GM12878 (cell line): Measurements from ENCODE around the gene NPFFR2. TPM values are rescaled to one million over a fixed set of nuclear protein-coding genes. Genes with fewer than 3 reads are reported as not detected.
A peak's percentile ranks its signal among the peaks of the same experiment; 100 is the strongest.

Experiments used
- ATAC-seq: fragments of 200-7000 bp; cut with Tn5 transposase; 3 replicates; pipeline ENCODE4 v1.9.1; 2020; ENCODE audit warnings: mild to moderate bottlenecking, moderate library complexity
- BruUV-seq: library from RNA; stranded (reverse); fragments of 400-500 nt; replicated peaks from 2 replicates; lab custom pipeline; 2021; lab: Mats Ljungman, UMichigan
- CTCF ChIA-PET: fragments of 300-600 bp; sonication (Branson Sonifier 250); formaldehyde crosslinking; extraction: SDS; loops from one replicate; lab custom pipeline; 2021; ENCODE audit warnings: inconsistent platforms; lab: Yijun Ruan, JAX
- POLR2A ChIA-PET: fragments of 350-600 bp; formaldehyde crosslinking; extraction: SDS; loops from one replicate; lab custom pipeline; 2021; ENCODE audit warnings: inconsistent platforms; lab: Charles Lee
- RAD21 ChIA-PET: fragments of 300-600 bp; sonication (Branson Sonifier 250); formaldehyde crosslinking; loops from one replicate; lab custom pipeline; 2023; ENCODE audit warnings: antibody characterized with exemption; ENCODE audit not compliant: unreplicated experiment; lab: Charles Lee
- SMC1A ChIA-PET: fragments of 300-600 bp; sonication (Branson Sonifier 250); formaldehyde crosslinking; loops from one replicate; lab custom pipeline; 2023; ENCODE audit not compliant: unreplicated experiment, uncharacterized antibody; lab: Charles Lee
- DNase-seq: peaks from one replicate; pipeline ENCODE4 v3.0.0-alpha.2; 2011; ENCODE audit warnings: low read depth, low spot score
- FAIRE-seq: peaks from 3 replicates; lab custom pipeline; 2011; peaks lifted over from hg19 to GRCh38; lab: Jason Lieb, UNC
- H2AFZ ChIP-seq: 2 replicates; pipeline ENCODE4 v1.6.0; 2011; ENCODE audit warnings: low read depth, low read length, control low read depth; ENCODE audit not compliant: control insufficient read depth
- H3K27ac ChIP-seq: 2 replicates; pipeline ENCODE4 v1.5.1; 2011; ENCODE audit warnings: control low read depth; ENCODE audit not compliant: control insufficient read depth, insufficient read depth
- H3K27me3 ChIP-seq, 2 experiments: replicated peaks in 1 of 2; 2 replicates each; pipeline versions ENCODE4 v1.6.0 to v1.6.1; 2011; ENCODE audit warnings: low read length in 1 of 2; ENCODE audit not compliant: control insufficient read depth in 2 of 2, insufficient read depth in 2 of 2
- H3K36me3 ChIP-seq, 2 experiments: 2 replicates each; pipeline ENCODE4 v1.5.1; 2011; ENCODE audit warnings: low read length in 1 of 2; ENCODE audit not compliant: control insufficient read depth in 2 of 2, insufficient read depth in 2 of 2
- H3K4me1 ChIP-seq: 2 replicates; pipeline ENCODE4 v1.6.1; 2011; ENCODE audit warnings: mild to moderate bottlenecking, low read length, moderate library complexity, mixed read lengths; ENCODE audit not compliant: control insufficient read depth, insufficient read depth
- H3K4me2 ChIP-seq: 2 replicates; pipeline ENCODE4 v1.6.0; 2011; ENCODE audit warnings: control low read depth; ENCODE audit not compliant: control insufficient read depth, insufficient read depth
- H3K4me3 ChIP-seq: fragments of 200-600 bp; sonication (generic); 2 replicates; pipeline ENCODE4 v1.5.1; 2016
- H3K79me2 ChIP-seq: 2 replicates; pipeline ENCODE4 v1.6.0; 2011; ENCODE audit warnings: low read length; ENCODE audit not compliant: control insufficient read depth, insufficient read depth
- H3K9ac ChIP-seq: 2 replicates; pipeline ENCODE4 v1.8.0; 2011; ENCODE audit warnings: low read length, control low read depth, mixed read lengths; ENCODE audit not compliant: control insufficient read depth, insufficient read depth
- H3K9me3 ChIP-seq: replicated peaks from 3 replicates; pipeline ENCODE4 v1.5.1; 2011; ENCODE audit warnings: mild to moderate bottlenecking, low read length; ENCODE audit not compliant: control insufficient read depth, insufficient read depth
- H4K20me1 ChIP-seq: 2 replicates; pipeline ENCODE4 v1.6.0; 2011; ENCODE audit not compliant: control insufficient read depth, insufficient read depth
- ATF3 ChIP-seq: IDR thresholded peaks from 2 replicates; pipeline ENCODE4 v1.6.1; 2011; ENCODE audit warnings: low read depth, mild to moderate bottlenecking, low read length, moderate library complexity, borderline replicate concordance; ENCODE audit errors: extremely low read depth
- GATAD2B ChIP-seq: fragments of 450-650 bp; conservative IDR thresholded peaks from 2 replicates; pipeline ENCODE4 v1.6.1; 2017; ENCODE audit warnings: low read depth, mild to moderate bottlenecking, moderate library complexity
- IKZF2 ChIP-seq, 2 experiments: fragments of 450-650 bp; IDR thresholded peaks; 2 replicates each; pipeline ENCODE4 v1.6.1; 2017; ENCODE audit warnings: mild to moderate bottlenecking in 2 of 2, moderate library complexity in 2 of 2
- JUNB ChIP-seq: IDR thresholded peaks from 2 replicates; pipeline ENCODE4 v1.6.1; 2016; ENCODE audit warnings: antibody characterized with exemption, mild to moderate bottlenecking
- LARP7 ChIP-seq: fragments of 450-650 bp; IDR thresholded peaks from 2 replicates; pipeline ENCODE4 v1.6.1; 2017; ENCODE audit warnings: mild to moderate bottlenecking
- MTA3 ChIP-seq: IDR thresholded peaks from 2 replicates; pipeline ENCODE4 v1.6.1; 2012; ENCODE audit warnings: low read length, inconsistent platforms, borderline replicate concordance
- PAX5 ChIP-seq: IDR thresholded peaks from 2 replicates; pipeline ENCODE4 v1.6.1; 2011; ENCODE audit warnings: low read depth, low read length, borderline replicate concordance
- PAX8 ChIP-seq: fragments of 450-650 bp; IDR thresholded peaks from 2 replicates; pipeline ENCODE4 v1.6.1; 2017; ENCODE audit warnings: mild to moderate bottlenecking, moderate library complexity
- POLR2AphosphoS5 ChIP-seq: IDR thresholded peaks from 2 replicates; pipeline ENCODE4 v1.6.1; 2011; ENCODE audit warnings: mild to moderate bottlenecking, low read length, inconsistent platforms
- RELB ChIP-seq: fragments of 450-650 bp; IDR thresholded peaks from 2 replicates; pipeline ENCODE4 v1.6.1; 2017; ENCODE audit warnings: low read depth, mild to moderate bottlenecking, moderate library complexity
- SUZ12 ChIP-seq: fragments of 200-600 bp; sonication (generic); IDR thresholded peaks from one replicate; pipeline ENCODE4 v1.6.1; 2018; ENCODE audit warnings: antibody characterized with exemption, mild to moderate bottlenecking; ENCODE audit not compliant: unreplicated experiment
- ZBTB11 ChIP-seq: fragments of 450-650 bp; formaldehyde crosslinking; IDR thresholded peaks from 2 replicates; pipeline ENCODE4 v1.5.0; 2022; ENCODE audit warnings: mild to moderate bottlenecking, missing genetic modification characterization
- ZNF24 ChIP-seq: fragments of 450-650 bp; IDR thresholded peaks from 2 replicates; pipeline ENCODE4 v1.6.1; 2017; ENCODE audit warnings: antibody characterized with exemption, mild to moderate bottlenecking
- ZNF592 ChIP-seq: fragments of 450-650 bp; IDR thresholded peaks from 2 replicates; pipeline ENCODE4 v1.6.1; 2017; ENCODE audit warnings: mild to moderate bottlenecking, moderate library complexity
- ZZZ3 ChIP-seq: IDR thresholded peaks from 2 replicates; pipeline ENCODE4 v1.6.1; 2011; ENCODE audit warnings: low read depth; ENCODE audit not compliant: control insufficient read depth, insufficient read length
- WGBS: methylation state at CpG from one replicate; pipeline ENCODE4 v1.1.6; 2016; ENCODE audit warnings: low lambda C conversion rate; ENCODE audit not compliant: insufficient replicate concordance, insufficient coverage; ENCODE audit errors: missing lambda C conversion rate; 5-methylcytosine and 5-hydroxymethylcytosine counted together
- in situ Hi-C: fragments of 300-500 bp; cut with MboI; formaldehyde crosslinking; loops from 9 replicates; pipeline ENCODE4 v1.14.3; 2018; ENCODE audit warnings: mixed read lengths
- intact Hi-C: fragments of 100-400 bp; cut with micrococcal nuclease; formaldehyde crosslinking; loops from one replicate; pipeline ENCODE4 v1.14.2; 2022; ENCODE audit not compliant: unreplicated experiment
- polyA plus RNA-seq, 11 experiments: library from polyadenylated mRNA; depleted of rRNA in 4 of 11; unstranded in 6 of 11; stranded (reverse) in 5 of 11; fragments of >200 nt; fragmentation: Nextera tagmentation in 4 of 11; fragmentation: Illumina TruSeq in 1 of 11; extraction: Ambion mirVana in 4 of 11; extraction: Trizol in 1 of 11; gene quantifications; 1 replicate in 1 of 11; 2 replicates in 10 of 11; pipeline versions ENCODE4 v1.2.1 to v1.2.3, GENCODE V29; 2011 to 2016; ENCODE audit warnings: inconsistent platforms in 2 of 11, missing spikeins in 2 of 11, low read depth in 1 of 11
- total RNA-seq, 4 experiments: library from RNA; depleted of rRNA in 3 of 4; stranded (reverse); fragments of >200 nt in 3 of 4; fragmentation: Illumina TruSeq in 1 of 4; extraction: Trizol in 1 of 4; gene quantifications; 2 replicates each; pipeline versions ENCODE4 v1.2.1 to v1.2.3, GENCODE V29; 2013 to 2021

The NPFFR2 gene
- total and polyA plus RNA-seq, 10 of the 15 experiments (the other 5 are each of a cell fraction or from before 2014, with no cell fraction given): not detected

- POLR2A ChIA-PET: interaction anchor here (0.8 kb wide), 1 partner anchor 26 kb away, joined by 3 read pairs; no protein-coding TSS in a partner anchor
- 18% methylated on average over 3 of the region's 3 CpGs for WGBS
- intact Hi-C loops (no loop called here), in situ Hi-C loops (no loop called here)
- FAIRE-seq: no peak
- Histone ChIP-seq H3K27me3 (no peaks in the 10 kb centered on the region), H2AFZ (peak overlapping the region; percentile 78), H3K27ac (no peak overlapping the region), H3K9ac (no peak overlapping the region), H3K9me3 (no peaks in the 10 kb centered on the region), H3K4me3 (no peak overlapping the region), H3K4me1 (no peaks in the 10 kb centered on the region), H3K4me2 (peak overlapping the region; percentile 36; the same call in 1 of the 2 replicates), H4K20me1 (no peaks in the 10 kb centered on the region), H3K36me3 (no peaks in the 10 kb centered on the region), H3K79me2 (no peaks in the 10 kb centered on the region)
- RAD21 ChIA-PET: interaction anchor here (1.1 to 2.6 kb wide), 2 partner anchors 13 to 28 kb away, joined by 3 to 8 read pairs; no protein-coding TSS in a partner anchor
- DNase-seq: peak; percentile 13
- no TSS peak for BruUV-seq
- CTCF ChIA-PET: interaction anchor here (1.2 kb wide), 2 partner anchors 10 to 13 kb away, joined by 3 read pairs; no protein-coding TSS in a partner anchor
- SMC1A ChIA-PET: interaction anchor here (0.8 to 2.8 kb wide), 9 partner anchors 8 to 60 kb away, joined by 3 to 19 read pairs (median 4); no protein-coding TSS in a partner anchor
- peak; percentile 91 for ATAC-seq
- TF ChIP-seq MTA3 (no peak), ZBTB11 (CRISPR knock-in tag) (no peak), RELB (peak; percentile 25; the same call in 1 of the 2 replicates), SUZ12 (no peak), ATF3 (no peak), IKZF2 (IDR thresholded peaks at IDR 0.05) (peak in 1 of 2 experiments; percentile 47; a peak in 2 of 4 replicates), ZNF24 (no peak), JUNB (no peak), GATAD2B (no peak), POLR2AphosphoS5 (no peak), ZZZ3 (no peak), PAX5 (no peak), ZNF592 (no peak), PAX8 (no peak), LARP7 (no peak)
These were observed 52.8 kb downstream of the NPFFR2 start for GRCh38 chr4:72084587-72085011.
